Prostate gland (tissue), 2 donors: ENCODE results near the gene SASH1. TPM values are rescaled to one million over a fixed set of nuclear protein-coding genes. Genes with fewer than 3 reads are reported as not detected.
"Not testable (repeated sequence)": the region's sequence is repeated elsewhere in the genome, so short reads cannot be mapped to it uniquely, and the experiment has no call there.

Source experiments
- DNase-seq: peaks from one replicate; pipeline ENCODE4 v3.0.0-alpha.2; 2019; ENCODE audit warnings: low spot score
- H3K27ac ChIP-seq, 2 donors: fragments of 200-600 bp; sonication (generic); 2 replicates each; pipeline ENCODE4 v1.5.1; 2017 to 2019
- H3K27me3 ChIP-seq: fragments of 200-600 bp; sonication (generic); replicated peaks from 2 replicates; pipeline ENCODE4 v1.5.1; 2019; ENCODE audit not compliant: insufficient read depth
- H3K36me3 ChIP-seq, 2 donors: fragments of 200-600 bp; sonication (generic); 1 replicate in 1 of 2; 2 replicates in 1 of 2; pipeline versions ENCODE4 v1.5.1 to v1.8.1; 2017 to 2019
- H3K4me1 ChIP-seq: fragments of 200-600 bp; sonication (generic); replicated peaks from 2 replicates; pipeline ENCODE4 v1.5.1; 2019
- H3K4me3 ChIP-seq, 2 donors: fragments of 200-600 bp; sonication (generic); 2 replicates each; pipeline ENCODE4 v1.5.1; 2017 to 2019
- H3K9me3 ChIP-seq: fragments of 200-600 bp; sonication (generic); 2 replicates; pipeline ENCODE4 v1.5.1; 2017
- CTCF ChIP-seq, 4 experiments: fragments of 200-600 bp in 2 of 4; fragments of 450-650 bp in 2 of 4; sonication (generic) in 2 of 4; IDR thresholded peaks; 1 replicate in 3 of 4; 2 replicates in 1 of 4; pipeline ENCODE4 v1.5.1; 2016 to 2019; ENCODE audit warnings: antibody characterized with exemption in 4 of 4, mild to moderate bottlenecking in 2 of 4, moderate library complexity in 2 of 4
- POLR2A ChIP-seq: fragments of 450-650 bp; IDR thresholded peaks from one replicate; pipeline ENCODE4 v1.6.1; 2016; ENCODE audit warnings: antibody characterized with exemption, mild to moderate bottlenecking
- POLR2AphosphoS5 ChIP-seq: sonication (generic); formaldehyde crosslinking; IDR thresholded peaks from one replicate; pipeline ENCODE4 v1.6.1; 2017; ENCODE audit warnings: antibody characterized with exemption
- WGBS: methylation state at CpG from one replicate; pipeline ENCODE4 v1.1.5; 2018; 5-methylcytosine and 5-hydroxymethylcytosine counted together
- intact Hi-C: fragments of 100-400 bp; cut with DNase I; formaldehyde crosslinking; loops from one replicate; pipeline ENCODE4 v1.14.2; 2022
- total RNA-seq, 2 donors: library from RNA; depleted of rRNA; stranded (reverse); fragments of >200 nt; gene quantifications; one replicate each; pipeline ENCODE4 v1.1.0, GENCODE V29; 2016

SASH1 gene
- total RNA-seq, 2 donors from 2014 or later = 34.3 to 48.6 TPM

- H3K4me1 ChIP-seq = no peaks in the 10 kb centered on the region
- H3K27ac ChIP-seq = no peak overlapping the region
- no peak for DNase-seq
- H3K9me3 ChIP-seq = no peaks in the 10 kb centered on the region
- H3K27me3 ChIP-seq = no peaks in the 10 kb centered on the region
- 87% methylated on average over 10 of the region's 10 CpGs for WGBS
- TF ChIP-seq POLR2AphosphoS5 = no peak
- no peak overlapping the region for H3K4me3 ChIP-seq
- intact Hi-C loops = no loop called here
- no peaks in the 10 kb centered on the region for H3K36me3 ChIP-seq
Measured at GRCh38 chr6:148348778-148349177, 6.1 kb downstream of the SASH1 start.

GRCh38 chr6:148349466-148349865, 6.8 kb downstream of the SASH1 start:
- Histone ChIP-seq H3K27me3 (no peaks in the 10 kb centered on the region), H3K4me3 (no peak overlapping the region), H3K27ac (no peak overlapping the region), H3K9me3 (no peaks in the 10 kb centered on the region), H3K36me3 (no peaks in the 10 kb centered on the region), H3K4me1 (no peaks in the 10 kb centered on the region)
- 94% methylated on average over 9 of the region's 9 CpGs for WGBS
- TF ChIP-seq CTCF (IDR thresholded peaks at IDR 0.05) (no peak), POLR2AphosphoS5 (no peak), POLR2A (no peak)
- DNase-seq = no peak
- intact Hi-C loops = no loop called here

- Histone ChIP-seq H3K4me1 (no peaks in the 10 kb centered on the region), H3K36me3 (no peaks in the 10 kb centered on the region), H3K27ac (no peak overlapping the region), H3K9me3 (no peaks in the 10 kb centered on the region), H3K27me3 (no peaks in the 10 kb centered on the region), H3K4me3 (no peak overlapping the region)
- DNase-seq = no peak
- TF ChIP-seq POLR2A (no peak), CTCF (IDR thresholded peaks at IDR 0.05) (no peak), POLR2AphosphoS5 (no peak)
- 91% methylated on average over 1 of the region's 1 CpG for WGBS
- intact Hi-C loops = no loop called here
Measured at GRCh38 chr6:148351309-148351708, 8.7 kb downstream of the SASH1 start.

- H3K4me3 ChIP-seq, H3K27me3 ChIP-seq, H3K9me3 ChIP-seq, DNase-seq, H3K36me3 ChIP-seq, intact Hi-C loops, H3K27ac ChIP-seq, H3K4me1 ChIP-seq: not testable (repeated sequence)
- 95% methylated on average over 7 of the region's 7 CpGs for whole genome bisulfite sequencing
Measured at GRCh38 chr6:148352421-148352820, 9.8 kb downstream of the SASH1 start.

- 41% methylated on average over 7 of the region's 7 CpGs for WGBS
- intact Hi-C loops = no loop called here
- peak; percentile 41 for TF ChIP-seq POLR2AphosphoS5
- TF ChIP-seq POLR2A = no peak
- no peak for TF ChIP-seq CTCF (IDR thresholded peaks at IDR 0.05)
- no peak for DNase-seq
- no peaks in the 10 kb centered on the region for H3K36me3 ChIP-seq
- H3K27ac ChIP-seq = no peak overlapping the region
- H3K9me3 ChIP-seq = no peaks in the 10 kb centered on the region
- no peaks in the 10 kb centered on the region for H3K27me3 ChIP-seq
- H3K4me1 ChIP-seq = no peaks in the 10 kb centered on the region
- no peak overlapping the region for H3K4me3 ChIP-seq
Measured at GRCh38 chr6:148358196-148358785, 15.7 kb downstream of the SASH1 start.

- 96% methylated on average over 5 of the region's 5 CpGs for WGBS
Measured at GRCh38 chr6:148359228-148359627, 16.6 kb downstream of the SASH1 start.

More at GRCh38 chr6:148359228-148359627, 16.6 kb downstream of the SASH1 start:
- no peaks in the 10 kb centered on the region for H3K4me1 ChIP-seq
- no peak for DNase-seq
- no peaks in the 10 kb centered on the region for H3K9me3 ChIP-seq
- intact Hi-C loops = no loop called here
- TF ChIP-seq POLR2A (no peak), POLR2AphosphoS5 (no peak), CTCF (IDR thresholded peaks at IDR 0.05) (no peak)
- H3K27me3 ChIP-seq = no peaks in the 10 kb centered on the region
- H3K4me3 ChIP-seq = no peak overlapping the region
- H3K36me3 ChIP-seq = no peaks in the 10 kb centered on the region
- no peak overlapping the region for H3K27ac ChIP-seq
